Suprapubic skin (tissue), 4 donors: ENCODE results near the gene INPP5B. TPM values are rescaled to one million over a fixed set of nuclear protein-coding genes. Genes with fewer than 3 reads are reported as not detected.

Experiments
- DNase-seq, 2 donors: peaks; one replicate each; pipeline ENCODE4 v3.0.0-alpha.2; 2019; ENCODE audit warnings: low spot score in 2 of 2
- H3K27ac ChIP-seq: fragments of 200-600 bp; sonication (generic); one replicate; pipeline ENCODE4 v1.5.1; 2019
- H3K27me3 ChIP-seq: fragments of 200-600 bp; sonication (generic); one replicate; pipeline ENCODE4 v1.5.1; 2019
- H3K36me3 ChIP-seq: fragments of 200-600 bp; sonication (generic); one replicate; pipeline ENCODE4 v1.5.1; 2019
- H3K4me1 ChIP-seq: fragments of 200-600 bp; sonication (generic); one replicate; pipeline ENCODE4 v1.5.1; 2019
- H3K4me3 ChIP-seq: fragments of 200-600 bp; sonication (generic); one replicate; pipeline ENCODE4 v1.5.1; 2019; ENCODE audit warnings: mild to moderate bottlenecking
- H3K9me3 ChIP-seq: fragments of 200-600 bp; sonication (generic); one replicate; pipeline ENCODE4 v1.5.1; 2019
- CTCF ChIP-seq, 2 donors: fragments of 200-600 bp in 1 of 2; fragments of 450-650 bp in 1 of 2; sonication (generic) in 1 of 2; IDR thresholded peaks; one replicate each; pipeline ENCODE4 v1.5.1; 2016 to 2019; ENCODE audit warnings: antibody characterized with exemption in 2 of 2, mild to moderate bottlenecking in 1 of 2, moderate library complexity in 1 of 2
- EP300 ChIP-seq: sonication (generic); formaldehyde crosslinking; IDR thresholded peaks from one replicate; pipeline ENCODE4 v1.6.1; 2017; ENCODE audit warnings: antibody characterized with exemption
- POLR2A ChIP-seq, 2 donors: fragments of 450-650 bp; IDR thresholded peaks; one replicate each; pipeline ENCODE4 v1.6.1; 2017; ENCODE audit warnings: antibody characterized with exemption in 2 of 2, mild to moderate bottlenecking in 2 of 2, moderate library complexity in 2 of 2
- POLR2AphosphoS5 ChIP-seq, 3 donors: sonication (generic); formaldehyde crosslinking; IDR thresholded peaks; one replicate each; pipeline ENCODE4 v1.6.1; 2017; ENCODE audit warnings: antibody characterized with exemption in 3 of 3
- WGBS: methylation state at CpG from one replicate; pipeline ENCODE4 v1.1.5; 2018; 5-methylcytosine and 5-hydroxymethylcytosine counted together
- total RNA-seq, 4 donors: library from RNA; depleted of rRNA; stranded (reverse); fragments of >200 nt; gene quantifications; one replicate each; pipeline ENCODE4 v1.1.0, GENCODE V29; 2016

Gene INPP5B
- total RNA-seq, 4 donors from 2014 or later, result 14.0 to 30.9 (median 17.9) TPM

- Histone ChIP-seq H3K4me3 (no peak overlapping the region), H3K9me3 (no peaks in the 10 kb centered on the region), H3K27ac (no peak overlapping the region), H3K27me3 (no peaks in the 10 kb centered on the region), H3K36me3 (peaks cover 6% of the 10 kb centered on the region), H3K4me1 (peaks cover 11% of the 10 kb centered on the region)
- 76% methylated on average over 3 of the region's 3 CpGs for WGBS
- TF ChIP-seq POLR2AphosphoS5 (IDR thresholded peaks at IDR 0.05) (no peak), EP300 (no peak), POLR2A (IDR thresholded peaks at IDR 0.05) (no peak), CTCF (IDR thresholded peaks at IDR 0.05) (no peak)
- DNase-seq, result no peak
These were observed 101.1 kb downstream of the INPP5B start for GRCh38 chr1:37845786-37846185.

- Histone ChIP-seq H3K9me3 (no peaks in the 10 kb centered on the region), H3K4me1 (peaks cover 5% of the 10 kb centered on the region), H3K4me3 (no peak overlapping the region), H3K27me3 (no peaks in the 10 kb centered on the region), H3K36me3 (peaks cover 8% of the 10 kb centered on the region), H3K27ac (no peak overlapping the region)
- no peak for DNase-seq
- TF ChIP-seq POLR2A (IDR thresholded peaks at IDR 0.05) (no peak), EP300 (no peak), POLR2AphosphoS5 (IDR thresholded peaks at IDR 0.05) (no peak), CTCF (IDR thresholded peaks at IDR 0.05) (no peak)
- 91% methylated on average over 5 of the region's 5 CpGs for WGBS
These were observed 101.7 kb downstream of the INPP5B start for GRCh38 chr1:37845049-37845646.

GRCh38 chr1:37844536-37844935 is 102.3 kb downstream of the INPP5B start:
- H3K27me3 ChIP-seq, result no peaks in the 10 kb centered on the region
- no peak overlapping the region for H3K27ac ChIP-seq
- H3K4me3 ChIP-seq, result no peak overlapping the region
- no peak for TF ChIP-seq CTCF (IDR thresholded peaks at IDR 0.05)
- H3K4me1 ChIP-seq, result peaks cover under 1% of the 10 kb centered on the region
- no peaks in the 10 kb centered on the region for H3K9me3 ChIP-seq
- H3K36me3 ChIP-seq, result peaks cover 13% of the 10 kb centered on the region
- DNase-seq, result no peak

GRCh38 chr1:37841652-37842051 is 105.2 kb downstream of the INPP5B start:
- peaks cover 40% of the 10 kb centered on the region for H3K36me3 ChIP-seq
- TF ChIP-seq POLR2AphosphoS5 (IDR thresholded peaks at IDR 0.05) (no peak), CTCF (IDR thresholded peaks at IDR 0.05) (no peak), EP300 (no peak), POLR2A (IDR thresholded peaks at IDR 0.05) (no peak)
- 94% methylated on average over 3 of the region's 3 CpGs for WGBS

GRCh38 chr1:37840711-37841110 is 106.1 kb downstream of the INPP5B start:
- TF ChIP-seq CTCF (IDR thresholded peaks at IDR 0.05) (no peak), POLR2AphosphoS5 (IDR thresholded peaks at IDR 0.05) (no peak), POLR2A (IDR thresholded peaks at IDR 0.05) (no peak), EP300 (no peak)
- WGBS, result 76% methylated on average over 1 of the region's 1 CpG

More at GRCh38 chr1:37841652-37842051, 105.2 kb downstream of the INPP5B start:
- H3K4me1 ChIP-seq, result no peaks in the 10 kb centered on the region
- H3K4me3 ChIP-seq, result no peak overlapping the region
- DNase-seq, result no peak
- no peak overlapping the region for H3K27ac ChIP-seq
- no peaks in the 10 kb centered on the region for H3K27me3 ChIP-seq
- H3K9me3 ChIP-seq, result no peaks in the 10 kb centered on the region

More at GRCh38 chr1:37840711-37841110, 106.1 kb downstream of the INPP5B start:
- peaks cover 49% of the 10 kb centered on the region for H3K36me3 ChIP-seq
- DNase-seq, result no peak
- H3K27ac ChIP-seq, result no peak overlapping the region
- H3K9me3 ChIP-seq, result no peaks in the 10 kb centered on the region
- no peaks in the 10 kb centered on the region for H3K4me1 ChIP-seq
- no peak overlapping the region for H3K4me3 ChIP-seq
- H3K27me3 ChIP-seq, result no peaks in the 10 kb centered on the region
